H1 (cell line): Measurements from ENCODE around the gene SLC25A20. TPM values are rescaled to one million over a fixed set of nuclear protein-coding genes. Genes with fewer than 3 reads are reported as not detected.

Source experiments
- CTCF ChIA-PET: fragments of 300-600 bp; sonication (Branson Sonifier 250); formaldehyde crosslinking; loops from one replicate; lab custom pipeline; 2021; ENCODE audit not compliant: partially characterized antibody; lab: Charles Lee
- POLR2A ChIA-PET: fragments of 300-600 bp; sonication (Branson Sonifier 250); formaldehyde crosslinking; loops from one replicate; lab custom pipeline; 2021; ENCODE audit warnings: inconsistent platforms; ENCODE audit not compliant: partially characterized antibody; lab: Charles Lee
- DNase-seq, 2 experiments: peaks; one replicate each; pipeline versions ENCODE4 v3.0.0 to v3.0.0-alpha.2; 2010 to 2022; ENCODE audit warnings: low spot score in 2 of 2, low read depth in 1 of 2, mixed read lengths in 1 of 2
- FAIRE-seq: peaks from 2 replicates; lab custom pipeline; 2011; peaks lifted over from hg19 to GRCh38; lab: Jason Lieb, UNC
- H2AFZ ChIP-seq: 2 replicates; pipeline ENCODE4 v1.8.1; 2012; ENCODE audit warnings: low read length, inconsistent platforms
- H2AK5ac ChIP-seq: 2 replicates; pipeline ENCODE4 v1.6.1; 2013; ENCODE audit warnings: low read depth, low read length
- H2BK120ac ChIP-seq: replicated peaks from 2 replicates; pipeline ENCODE3; 2013; ENCODE audit warnings: low read depth, low read length, inconsistent platforms
- H2BK12ac ChIP-seq: 2 replicates; pipeline ENCODE4 v1.6.1; 2013; ENCODE audit warnings: low read depth, low read length
- H2BK15ac ChIP-seq: 2 replicates; pipeline ENCODE4 v1.6.1; 2013; ENCODE audit warnings: low read length
- H2BK20ac ChIP-seq: 2 replicates; pipeline ENCODE4 v1.6.1; 2013; ENCODE audit warnings: low read length
- H2BK5ac ChIP-seq: 2 replicates; pipeline ENCODE4 v1.6.1; 2013; ENCODE audit warnings: low read depth, low read length
- H3K14ac ChIP-seq: 2 replicates; pipeline ENCODE4 v1.6.1; 2013; ENCODE audit warnings: inconsistent platforms; ENCODE audit not compliant: insufficient read length
- H3K18ac ChIP-seq: 2 replicates; pipeline ENCODE4 v1.6.1; 2013; ENCODE audit warnings: low read length; ENCODE audit errors: extremely low read depth
- H3K23ac ChIP-seq: 2 replicates; pipeline ENCODE4 v1.6.1; 2013; ENCODE audit warnings: inconsistent platforms; ENCODE audit not compliant: insufficient read length
- H3K23me2 ChIP-seq: 2 replicates; pipeline ENCODE4 v1.6.1; 2013; ENCODE audit warnings: low read depth, low read length
- H3K27ac ChIP-seq: 2 replicates; pipeline ENCODE4 v1.6.1; 2011; ENCODE audit warnings: low read depth, low read length, inconsistent platforms
- H3K27me3 ChIP-seq, 4 experiments: replicated peaks in 1 of 4; 1 replicate in 1 of 4; 2 replicates in 3 of 4; pipeline versions ENCODE4 v1.6.1 to v1.8.1; 2011 to 2013; ENCODE audit warnings: low read length in 3 of 4, mild to moderate bottlenecking in 3 of 4, inconsistent platforms in 2 of 4, mixed read lengths in 2 of 4, moderate library complexity in 1 of 4; ENCODE audit not compliant: control insufficient read depth in 3 of 4, insufficient read depth in 3 of 4; ENCODE audit errors: extremely low read depth in 1 of 4
- H3K36me3 ChIP-seq, 4 experiments: 2 replicates each; pipeline versions ENCODE4 v1.6.1 to v1.8.1; 2011 to 2013; ENCODE audit warnings: mild to moderate bottlenecking in 4 of 4, low read length in 3 of 4, moderate library complexity in 2 of 4, control low read depth in 1 of 4, inconsistent platforms in 1 of 4; ENCODE audit not compliant: insufficient read depth in 4 of 4, control insufficient read depth in 2 of 4
- H3K4ac ChIP-seq: replicated peaks from 2 replicates; pipeline ENCODE3; 2013; ENCODE audit warnings: low read length, low read depth, mixed read lengths, inconsistent platforms; ENCODE audit not compliant: insufficient read length
- H3K4me1 ChIP-seq, 4 experiments: replicated peaks in 1 of 4; 1 replicate in 1 of 4; 2 replicates in 3 of 4; pipeline versions ENCODE4 v1.6.1 to v1.8.1; 2011 to 2013; ENCODE audit warnings: low read length in 3 of 4, inconsistent platforms in 2 of 4, mixed read lengths in 1 of 4; ENCODE audit not compliant: insufficient read depth in 4 of 4, control insufficient read depth in 3 of 4
- H3K4me2 ChIP-seq, 2 experiments: 2 replicates each; pipeline versions ENCODE4 v1.6.1 to v1.8.1; 2011 to 2013; ENCODE audit warnings: low read depth in 2 of 2, low read length in 2 of 2, control low read depth in 1 of 2, inconsistent platforms in 1 of 2, mild to moderate bottlenecking in 1 of 2; ENCODE audit not compliant: insufficient read depth in 1 of 2
- H3K4me3 ChIP-seq, 4 experiments: fragments of 200-600, 300-600 bp in 1 of 4; sonication (generic), shearing (Covaris generic), sonication (Bioruptor Twin) in 1 of 4; 2 replicates each; pipeline versions ENCODE4 v1.5.1 to v1.8.1; 2011 to 2016; ENCODE audit warnings: low read length in 4 of 4, low read depth in 3 of 4, control low read depth in 2 of 4, inconsistent platforms in 2 of 4, mild to moderate bottlenecking in 2 of 4, mixed read lengths in 1 of 4, moderate library complexity in 1 of 4; ENCODE audit not compliant: insufficient read depth in 2 of 4; ENCODE audit errors: extremely low read depth in 1 of 4
- H3K56ac ChIP-seq: replicated peaks from 2 replicates; pipeline ENCODE3; 2013; ENCODE audit warnings: low read depth, mild to moderate bottlenecking, mixed read lengths, low read length, inconsistent platforms; ENCODE audit not compliant: insufficient read length
- H3K79me1 ChIP-seq: 2 replicates; pipeline ENCODE4 v1.6.1; 2013; ENCODE audit warnings: low read depth, low read length, control low read depth
- H3K79me2 ChIP-seq, 2 experiments: 2 replicates each; pipeline versions ENCODE4 v1.6.1 to v1.8.1; 2012 to 2013; ENCODE audit warnings: low read length in 2 of 2, mild to moderate bottlenecking in 2 of 2, inconsistent platforms in 1 of 2; ENCODE audit not compliant: insufficient read depth in 2 of 2, control insufficient read depth in 1 of 2
- H3K9ac ChIP-seq, 4 experiments: replicated peaks in 1 of 4; 1 replicate in 1 of 4; 2 replicates in 3 of 4; pipeline versions ENCODE4 v1.6.1 to v1.8.1; 2011 to 2013; ENCODE audit warnings: low read depth in 3 of 4, low read length in 3 of 4, control low read depth in 2 of 4, mild to moderate bottlenecking in 2 of 4, moderate library complexity in 2 of 4, inconsistent platforms in 1 of 4; ENCODE audit errors: extremely low read depth in 1 of 4
- H3K9me3 ChIP-seq, 2 experiments: 2 replicates each; pipeline versions ENCODE4 v1.6.1 to v1.8.1; 2012 to 2013; ENCODE audit warnings: mild to moderate bottlenecking in 2 of 2, moderate library complexity in 2 of 2, control low read depth in 1 of 2, inconsistent platforms in 1 of 2, low read depth in 1 of 2, low read length in 1 of 2, mixed read lengths in 1 of 2; ENCODE audit not compliant: insufficient read depth in 2 of 2
- H4K20me1 ChIP-seq, 2 experiments: replicated peaks in 1 of 2; 2 replicates each; pipeline versions ENCODE3 to v1.8.1; 2011 to 2013; ENCODE audit warnings: inconsistent platforms in 2 of 2, low read length in 2 of 2, mild to moderate bottlenecking in 1 of 2; ENCODE audit not compliant: insufficient read depth in 2 of 2, control insufficient read depth in 1 of 2
- H4K5ac ChIP-seq: 2 replicates; pipeline ENCODE4 v1.6.1; 2013; ENCODE audit warnings: low read length, low read depth, mixed read lengths, inconsistent platforms; ENCODE audit not compliant: insufficient read length
- H4K8ac ChIP-seq: 2 replicates; pipeline ENCODE4 v1.8.0; 2013; ENCODE audit warnings: mild to moderate bottlenecking, moderate library complexity, low read length, inconsistent platforms; ENCODE audit not compliant: insufficient read depth; ENCODE audit errors: extremely low read depth
- H4K91ac ChIP-seq: replicated peaks from 2 replicates; pipeline ENCODE3; 2013; ENCODE audit warnings: low read length, mixed read lengths, inconsistent platforms; ENCODE audit not compliant: insufficient read length
- BACH1 ChIP-seq: IDR thresholded peaks from 2 replicates; pipeline ENCODE4 v1.6.1; 2012; ENCODE audit warnings: low read length, improper control_type of control experiment
- CBX5 ChIP-seq: fragments of 300-800, 300-1000 bp; sonication (generic); IDR thresholded peaks from 2 replicates; pipeline ENCODE4 v1.7.1; 2016; ENCODE audit warnings: antibody characterized with exemption, low read length, low read depth
- EP300 ChIP-seq, 2 experiments: IDR thresholded peaks; 1 replicate in 1 of 2; 2 replicates in 1 of 2; pipeline ENCODE4 v1.6.1; 2011 to 2012; ENCODE audit warnings: low read depth in 2 of 2, low read length in 2 of 2, mild to moderate bottlenecking in 2 of 2, borderline replicate concordance in 1 of 2, inconsistent platforms in 1 of 2, moderate library complexity in 1 of 2
- GTF2F1 ChIP-seq: IDR thresholded peaks from 2 replicates; pipeline ENCODE4 v1.6.1; 2012; ENCODE audit warnings: low read depth, low read length, improper control_type of control experiment, borderline replicate concordance
- RXRA ChIP-seq: IDR thresholded peaks from 2 replicates; pipeline ENCODE4 v1.6.1; 2011; ENCODE audit warnings: low read depth, mild to moderate bottlenecking, low read length, moderate library complexity; ENCODE audit not compliant: insufficient read depth
- SAP30 ChIP-seq: fragments of 300-600 bp; sonication (generic); IDR thresholded peaks from 2 replicates; pipeline ENCODE4 v1.7.1; 2012; ENCODE audit warnings: low read length, moderate library complexity, mild to moderate bottlenecking, inconsistent platforms; ENCODE audit not compliant: insufficient read depth, insufficient replicate concordance
- WGBS, 2 experiments: shearing (Covaris generic) in 1 of 2; methylation state at CpG; one replicate each; pipeline versions ENCODE4 v1.1.6 to v1.1.7; 2013 to 2015; ENCODE audit warnings: low lambda C conversion rate in 2 of 2, mixed read lengths in 2 of 2, inconsistent platforms in 1 of 2, low coverage in 1 of 2, missing lambda C conversion rate in 1 of 2; ENCODE audit not compliant: insufficient replicate concordance in 2 of 2, insufficient coverage in 1 of 2, insufficient read length in 1 of 2; ENCODE audit errors: extremely low coverage in 1 of 2, missing lambda C conversion rate in 1 of 2; 5-methylcytosine and 5-hydroxymethylcytosine counted together
- polyA plus RNA-seq, 7 experiments: library from polyadenylated mRNA; depleted of rRNA in 3 of 7; stranded (reverse) in 5 of 7; unstranded in 2 of 7; fragments of >200 nt in 5 of 7; fragments of 200-250 nt in 2 of 7; gene quantifications; 1 replicate in 5 of 7; 2 replicates in 1 of 7; 4 replicates in 1 of 7; pipeline versions ENCODE4 v1.2.1 to v1.2.3, GENCODE V29; 2011 to 2013; ENCODE audit warnings: missing spikeins in 2 of 7, mixed read lengths in 2 of 7
- total RNA-seq: library from RNA; stranded (reverse); fragmentation: NEBNext Ultra II Directional; extraction: Animal tissue kit (Norgen Biotek cat#: 25700); gene quantifications from 2 replicates; pipeline ENCODE4 v1.2.1, GENCODE V29; 2021
- TF ChIP-seq, protein P1 (sequence below): IDR thresholded peaks from 2 replicates; pipeline ENCODE4 v1.6.1; 2012; ENCODE audit warnings: low read length, inconsistent platforms

SLC25A20 gene
- total and polyA plus RNA-seq, 2 of the 8 experiments (the other 6 are each of a cell fraction or from before 2014, with no cell fraction given): 3.8 to 4.0 TPM

GRCh38 chr3:48855681-48856447 lies 42.8 kb downstream of the SLC25A20 start:
- TF ChIP-seq GTF2F1: no peak
- TF ChIP-seq EP300 (IDR thresholded peaks at IDR 0.05; ENCODE audit: borderline replicate concordance in 1 of 2, low read depth in 2 of 2, low read length in 2 of 2): no peak
- no peak for TF ChIP-seq RXRA
- no peak for TF ChIP-seq BACH1
- no peak for TF ChIP-seq SAP30
- TF ChIP-seq, protein P1, sequence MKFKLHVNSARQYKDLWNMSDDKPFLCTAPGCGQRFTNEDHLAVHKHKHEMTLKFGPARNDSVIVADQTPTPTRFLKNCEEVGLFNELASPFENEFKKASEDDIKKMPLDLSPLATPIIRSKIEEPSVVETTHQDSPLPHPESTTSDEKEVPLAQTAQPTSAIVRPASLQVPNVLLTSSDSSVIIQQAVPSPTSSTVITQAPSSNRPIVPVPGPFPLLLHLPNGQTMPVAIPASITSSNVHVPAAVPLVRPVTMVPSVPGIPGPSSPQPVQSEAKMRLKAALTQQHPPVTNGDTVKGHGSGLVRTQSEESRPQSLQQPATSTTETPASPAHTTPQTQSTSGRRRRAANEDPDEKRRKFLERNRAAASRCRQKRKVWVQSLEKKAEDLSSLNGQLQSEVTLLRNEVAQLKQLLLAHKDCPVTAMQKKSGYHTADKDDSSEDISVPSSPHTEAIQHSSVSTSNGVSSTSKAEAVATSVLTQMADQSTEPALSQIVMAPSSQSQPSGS: no peak
- no peak for TF ChIP-seq CBX5
- Histone ChIP-seq H2BK5ac (no peak overlapping the region), H3K27me3 (no peaks in the 10 kb centered on the region; a peak in 1 of 7 replicates), H2BK120ac (no peak overlapping the region), H2BK15ac (no peak overlapping the region), H3K79me2 (no peaks in the 10 kb centered on the region), H3K14ac (no peak overlapping the region), H3K18ac (no peak overlapping the region), H3K4me2 (no peak overlapping the region), H4K8ac (no peak overlapping the region), H3K36me3 (no peaks in the 10 kb centered on the region), H3K4me1 (no peaks in the 10 kb centered on the region; a peak in 1 of 7 replicates), H4K20me1 (no peaks in the 10 kb centered on the region), H4K5ac (no peak overlapping the region), H3K23ac (no peak overlapping the region), H3K9ac (no peak overlapping the region), H2BK12ac (no peak overlapping the region), H2AFZ (no peak overlapping the region), H3K56ac (no peak overlapping the region), H3K27ac (no peak overlapping the region), H2BK20ac (no peak overlapping the region), H2AK5ac (no peak overlapping the region), H3K79me1 (no peaks in the 10 kb centered on the region), H3K4me3 (no peak overlapping the region), H3K23me2 (no peaks in the 10 kb centered on the region), H3K9me3 (no peaks in the 10 kb centered on the region), H3K4ac (no peak overlapping the region), H4K91ac (no peak overlapping the region)
- 86% methylated on average over 9 of the region's 9 CpGs; no CpG with 5 or more reads in 1 of the 2 experiments for WGBS, 2 experiments
- CTCF ChIA-PET: interaction anchor here (0.8 to 3.2 kb wide), 5 partner anchors 15 to 116 kb away, joined by 3 to 11 read pairs (median 3); no protein-coding TSS in a partner anchor
- FAIRE-seq (no peak), DNase-seq (no peak)
- POLR2A ChIA-PET: interaction anchor here (0.6 kb wide), 1 partner anchor 9 kb away, joined by 6 read pairs; no protein-coding TSS in a partner anchor
